Fibroblast of lung (primary cell): ENCODE results near the gene UBE2E2.

ENCODE experiments used
- CTCF ChIP-seq, 2 donors: IDR thresholded peaks in 1 of 2; conservative IDR thresholded peaks in 1 of 2; 1 replicate in 1 of 2; 2 replicates in 1 of 2; pipeline ENCODE4 v1.5.1; 2011 to 2012; ENCODE audit warnings: low read length in 2 of 2, control low read depth in 1 of 2, inconsistent platforms in 1 of 2, low read depth in 1 of 2, mild to moderate bottlenecking in 1 of 2
- EZH2 ChIP-seq: IDR thresholded peaks from 2 replicates; pipeline ENCODE4 v1.5.1; 2012; ENCODE audit warnings: low read length, control low read depth, mild to moderate bottlenecking; ENCODE audit errors: missing control alignments

DNA sequence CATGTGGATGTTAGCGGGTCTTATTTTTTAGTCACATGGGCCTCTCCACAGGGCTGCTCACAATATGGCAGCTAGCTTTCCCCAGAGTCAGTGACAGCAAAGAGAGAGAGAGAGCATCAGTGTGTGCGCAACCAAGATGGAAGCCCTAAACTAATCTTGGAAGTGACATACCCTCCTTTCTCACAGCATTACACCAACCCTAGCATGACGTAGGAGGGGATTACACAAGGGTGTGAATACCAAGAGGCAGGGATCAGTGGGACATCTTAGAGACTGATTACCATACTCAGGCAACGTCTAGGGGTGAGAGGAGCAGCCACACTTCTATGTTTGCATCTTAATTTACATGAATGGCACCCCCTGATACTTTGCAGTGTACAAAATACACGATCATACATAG is 3.5 kb upstream of the UBE2E2 start:
- no peak for TF ChIP-seq CTCF (conservative IDR thresholded peaks at IDR 0.05 in 1 of 2, IDR thresholded peaks at IDR 0.05 in 1 of 2; ENCODE audit: low read depth in 1 of 2, low read length in 2 of 2)
- no peak for TF ChIP-seq EZH2
